HG02852 (cell line): ENCODE data around the gene SLC48A1.
A peak's percentile ranks its signal among the peaks of the same experiment; 100 is the strongest.

Source experiments
- ATAC-seq: cut with Tn5 transposase; IDR thresholded peaks from one replicate; pipeline ENCODE4 v1.9.1; 2021; ENCODE audit warnings: mild to moderate bottlenecking, moderate library complexity; ENCODE audit not compliant: unreplicated experiment

The SLC48A1 gene

DNA sequence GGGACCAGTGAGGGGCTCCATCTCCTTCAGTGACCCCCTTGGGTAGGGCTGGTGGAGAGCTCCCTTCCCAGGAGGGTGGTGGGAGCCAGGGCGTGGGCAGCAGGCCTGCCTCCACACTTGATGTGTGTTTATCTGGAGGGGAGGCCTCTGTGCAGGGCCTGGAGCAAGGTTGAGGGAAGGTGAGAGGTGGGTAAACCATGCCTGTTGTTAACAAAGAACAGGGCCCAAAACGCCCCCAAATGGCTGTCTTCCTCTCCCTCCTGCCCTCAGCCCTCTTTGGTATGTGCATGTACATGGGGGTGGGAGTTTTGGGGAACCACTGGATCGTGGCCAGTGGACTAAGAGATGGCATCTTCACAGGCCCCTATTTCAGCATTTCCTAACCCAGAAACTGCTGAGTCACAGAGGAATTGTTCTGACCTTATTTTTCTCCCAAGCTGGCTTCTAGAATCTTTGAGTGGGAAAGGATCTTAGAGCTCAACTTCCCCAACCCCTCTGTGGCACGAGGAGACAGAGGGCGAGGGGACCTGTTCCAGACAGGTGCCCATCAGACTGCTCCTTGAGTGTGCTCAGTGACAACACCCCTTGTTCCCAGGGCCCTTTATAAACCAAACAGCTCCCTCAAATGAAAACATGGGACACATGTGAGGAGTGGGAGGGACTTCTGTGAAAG, 3.6 kb downstream of the SLC48A1 start:
- ATAC-seq, result no peak

DNA sequence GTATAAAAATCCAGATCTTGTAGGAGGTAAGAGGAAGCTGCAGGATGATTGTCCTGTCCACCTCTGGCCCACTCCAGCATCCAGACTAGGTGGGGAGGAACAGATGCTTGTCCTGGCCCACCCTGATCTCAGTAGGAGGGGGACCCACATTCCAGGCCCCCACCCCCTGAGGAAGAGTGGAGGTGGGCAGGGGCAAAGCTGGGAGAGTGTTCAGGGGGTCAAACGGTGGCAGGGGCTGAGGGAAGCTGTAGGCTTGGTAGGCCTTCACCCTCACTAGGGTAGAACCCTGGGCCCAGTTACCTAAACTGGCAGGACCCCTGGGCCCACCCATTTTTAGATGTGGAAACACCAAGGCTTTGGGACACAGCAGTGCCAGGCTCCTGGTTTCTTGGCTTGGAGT, 4.1 kb downstream of the SLC48A1 start:
- ATAC-seq, result no peak

DNA sequence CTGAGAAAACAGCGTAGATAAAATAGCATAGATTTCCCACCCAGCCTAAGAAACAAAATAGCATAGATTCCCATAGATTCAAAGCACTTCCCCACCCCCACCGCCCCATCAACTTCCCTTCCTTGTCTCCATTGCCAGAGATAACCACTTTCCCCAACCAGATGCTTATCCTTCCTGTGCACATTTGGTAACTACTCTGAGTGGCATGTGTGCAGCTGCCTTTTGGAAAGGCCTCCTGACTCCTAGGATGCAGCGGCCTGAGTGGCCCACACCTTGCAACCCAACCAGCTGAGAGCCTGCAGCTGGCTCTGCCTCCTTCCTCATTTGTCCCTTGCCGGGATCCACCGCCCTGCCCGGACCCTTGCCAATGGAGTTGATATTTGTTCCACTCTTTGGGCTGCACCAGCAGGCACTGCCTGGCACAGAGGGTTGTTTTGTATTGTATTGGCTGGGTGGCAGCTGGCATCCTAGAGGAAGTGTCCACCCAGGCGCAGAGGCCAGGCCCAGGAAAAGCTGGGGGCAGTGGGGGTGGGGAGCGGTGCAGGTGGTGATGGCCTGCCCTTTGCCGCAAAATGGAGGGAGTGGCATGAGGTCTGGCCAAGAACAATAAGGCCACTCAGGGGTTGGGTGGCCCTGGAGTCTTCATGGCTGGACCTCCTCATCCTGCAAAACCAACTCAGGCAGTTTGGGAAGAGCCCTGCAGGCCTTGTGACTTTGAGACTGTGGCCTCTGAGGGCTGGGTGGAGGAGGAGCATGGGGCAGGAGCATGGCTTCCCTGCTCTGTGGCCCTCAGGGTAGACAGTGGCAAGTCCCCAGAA, 4.9 kb downstream of the SLC48A1 start:
- ATAC-seq, result no peak

DNA sequence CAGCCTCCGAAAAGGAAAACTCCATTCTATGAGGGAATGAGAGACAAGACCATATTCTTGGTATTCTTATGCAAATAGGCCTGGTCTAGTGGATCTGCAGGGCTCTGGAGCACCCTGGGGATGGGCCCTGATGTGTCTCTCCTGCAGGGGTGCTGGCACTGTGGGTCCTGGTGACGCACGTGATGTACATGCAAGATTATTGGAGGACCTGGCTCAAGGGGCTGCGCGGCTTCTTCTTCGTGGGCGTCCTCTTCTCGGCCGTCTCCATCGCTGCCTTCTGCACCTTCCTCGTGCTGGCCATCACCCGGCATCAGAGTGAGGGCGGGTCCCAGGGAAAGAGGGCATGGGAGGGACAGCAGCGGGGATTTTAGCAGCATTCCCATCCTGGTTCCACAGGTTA, 5.8 kb downstream of the SLC48A1 start:
- ATAC-seq, result no peak

DNA sequence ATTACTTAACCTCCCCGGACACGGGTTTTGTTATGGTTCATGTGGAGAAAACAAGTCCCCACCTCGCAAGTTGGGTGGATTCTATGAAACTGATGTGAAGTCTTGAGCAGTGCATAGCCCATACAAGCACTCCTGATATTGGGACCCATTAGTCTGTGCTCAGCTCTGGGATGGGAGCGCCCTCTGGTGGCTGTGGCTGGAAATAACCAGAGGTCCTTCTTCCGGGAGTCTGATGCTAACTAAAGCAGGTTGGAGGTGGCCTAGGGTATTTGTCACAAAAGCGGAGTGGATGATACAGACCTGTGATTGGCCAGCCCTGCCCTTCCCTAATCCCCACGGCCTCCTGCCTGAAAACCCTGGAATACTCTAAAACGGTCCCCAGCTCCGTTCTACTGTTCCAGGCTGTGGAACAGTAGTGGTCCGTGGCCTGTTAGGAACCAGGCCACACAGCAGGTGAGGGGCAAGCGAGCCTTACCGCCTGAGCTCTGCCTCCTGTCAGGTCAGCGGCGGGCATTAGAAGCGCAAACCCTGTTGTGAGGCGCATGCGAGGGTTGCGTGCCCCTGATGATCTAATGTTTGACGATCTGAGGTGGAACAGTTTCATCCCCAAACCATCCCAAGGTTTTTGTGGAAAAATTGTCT, 6.4 kb downstream of the SLC48A1 start:
- ATAC-seq, result peak; percentile 87

DNA sequence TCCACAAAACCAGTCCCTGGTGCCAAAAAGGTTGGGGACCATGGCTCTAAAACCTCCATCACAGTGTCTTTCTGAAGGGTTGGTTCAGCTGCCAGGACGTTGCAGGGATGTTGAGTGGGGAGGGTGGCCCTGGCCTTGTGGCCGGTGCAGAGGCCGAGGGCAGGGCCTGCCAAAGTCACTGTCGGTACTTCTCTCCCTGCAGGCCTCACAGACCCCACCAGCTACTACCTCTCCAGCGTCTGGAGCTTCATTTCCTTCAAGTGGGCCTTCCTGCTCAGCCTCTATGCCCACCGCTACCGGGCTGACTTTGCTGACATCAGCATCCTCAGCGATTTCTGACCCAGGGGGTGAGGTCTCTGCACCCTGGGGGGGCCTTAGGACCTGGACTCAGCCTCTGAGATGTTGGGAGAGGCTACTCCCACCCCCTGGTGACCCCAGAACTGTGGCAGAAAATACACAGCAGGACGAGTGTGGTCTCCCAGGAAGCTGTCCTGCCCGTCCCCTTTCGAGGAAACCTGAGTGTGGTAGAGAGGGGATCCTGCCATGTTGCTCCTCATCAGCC, 7.0 kb downstream of the SLC48A1 start:
- no peak for ATAC-seq

DNA sequence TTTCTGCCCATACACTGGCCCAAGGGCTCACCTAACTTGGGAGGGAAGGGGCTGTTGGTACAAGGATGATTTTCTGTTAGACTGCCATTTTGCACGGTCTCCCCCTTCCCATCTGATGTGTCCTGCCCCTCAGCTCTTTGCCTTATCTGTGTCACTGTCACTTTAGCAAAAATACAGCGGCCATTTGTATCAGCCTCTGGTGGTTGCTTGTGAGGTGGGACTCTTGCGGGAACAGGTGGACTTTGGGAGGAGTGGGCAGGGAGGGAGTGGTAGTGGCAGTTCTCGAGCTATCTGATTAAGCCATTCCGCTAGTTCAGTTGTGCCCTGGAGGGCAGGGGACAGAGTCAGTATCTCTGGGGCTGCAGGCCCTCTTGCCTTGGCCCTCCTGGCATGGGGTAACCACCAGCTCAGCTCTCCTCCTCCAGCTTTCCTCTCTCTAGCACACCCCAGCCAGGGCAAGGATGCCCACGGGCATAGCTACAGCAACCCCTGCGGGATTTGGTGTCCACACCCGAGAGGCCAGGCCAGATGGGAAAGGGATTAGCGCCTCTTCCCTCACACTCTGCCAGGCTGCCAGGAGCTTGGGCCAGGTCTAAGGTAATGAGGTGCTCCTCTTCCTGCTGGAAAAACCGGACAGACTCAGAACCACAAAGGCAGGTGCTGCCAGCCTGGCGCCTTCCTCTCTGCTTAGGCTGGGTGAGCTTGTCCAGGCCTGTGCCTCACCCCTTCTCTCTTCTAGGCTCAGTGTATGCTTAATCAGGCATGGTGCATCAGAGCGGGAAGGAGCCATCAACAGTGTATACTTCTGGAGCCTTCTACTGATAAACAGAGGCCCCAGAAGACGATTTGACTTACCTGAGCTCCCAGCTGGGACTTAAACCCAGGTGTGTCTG, 8.7 kb downstream of the SLC48A1 start:
- no peak for ATAC-seq

DNA sequence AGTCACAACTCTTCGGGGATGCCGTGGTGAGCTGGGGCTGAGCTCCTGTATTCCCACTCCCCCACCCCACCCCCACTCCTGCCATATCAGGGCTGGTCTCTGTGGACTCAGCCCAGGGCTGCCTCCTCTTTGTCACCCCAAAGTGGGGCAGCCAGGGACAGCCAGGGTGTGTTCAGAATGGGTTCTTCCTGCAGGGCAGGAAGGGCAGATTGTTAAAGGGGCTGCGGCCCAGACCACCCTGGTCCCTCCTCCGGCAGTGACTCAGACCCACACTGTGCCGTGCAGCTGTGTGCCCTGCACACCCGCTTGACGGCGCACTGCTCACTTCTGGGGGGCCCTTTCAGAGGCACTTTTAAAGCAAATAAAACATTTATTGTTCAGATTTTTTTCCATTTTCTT, 9.3 kb downstream of the SLC48A1 start:
- no peak for ATAC-seq

DNA sequence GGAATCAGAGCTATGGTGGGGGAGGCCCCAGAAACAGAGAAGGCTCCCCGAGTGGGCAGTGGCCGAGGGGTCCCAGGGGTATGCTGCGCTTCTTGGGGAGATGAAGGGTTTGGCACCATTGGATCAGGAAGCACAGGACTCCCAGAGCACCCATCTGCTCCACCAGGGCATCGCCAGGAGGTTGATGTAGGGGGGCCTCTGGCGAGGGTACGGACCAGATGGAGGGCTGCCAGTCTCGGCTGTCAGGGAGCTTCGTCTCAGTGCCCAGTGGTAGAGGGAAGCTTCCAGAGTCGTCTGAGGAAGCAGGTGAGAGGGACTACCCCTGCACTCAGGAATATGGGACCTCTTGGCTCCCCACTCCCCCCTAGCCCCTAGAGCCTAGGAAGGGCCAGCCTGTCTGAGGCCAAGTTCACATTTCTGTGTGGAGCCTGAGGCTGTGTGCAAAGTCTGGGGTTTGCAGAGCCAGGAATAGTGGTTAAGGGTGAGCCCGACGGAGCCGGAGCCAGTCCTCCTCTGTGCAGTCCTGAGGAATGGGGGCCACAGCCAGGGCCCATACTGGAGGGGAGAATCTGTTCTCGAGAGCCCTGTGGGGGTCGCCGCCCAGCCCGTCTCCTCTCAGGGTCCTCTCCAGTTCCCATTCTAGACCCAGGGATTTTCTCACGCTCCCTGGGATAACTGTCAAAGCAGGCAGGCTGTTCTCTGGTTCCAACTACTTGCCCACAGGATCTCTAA, 10.2 kb downstream of the SLC48A1 start:
- ATAC-seq, result no peak

DNA sequence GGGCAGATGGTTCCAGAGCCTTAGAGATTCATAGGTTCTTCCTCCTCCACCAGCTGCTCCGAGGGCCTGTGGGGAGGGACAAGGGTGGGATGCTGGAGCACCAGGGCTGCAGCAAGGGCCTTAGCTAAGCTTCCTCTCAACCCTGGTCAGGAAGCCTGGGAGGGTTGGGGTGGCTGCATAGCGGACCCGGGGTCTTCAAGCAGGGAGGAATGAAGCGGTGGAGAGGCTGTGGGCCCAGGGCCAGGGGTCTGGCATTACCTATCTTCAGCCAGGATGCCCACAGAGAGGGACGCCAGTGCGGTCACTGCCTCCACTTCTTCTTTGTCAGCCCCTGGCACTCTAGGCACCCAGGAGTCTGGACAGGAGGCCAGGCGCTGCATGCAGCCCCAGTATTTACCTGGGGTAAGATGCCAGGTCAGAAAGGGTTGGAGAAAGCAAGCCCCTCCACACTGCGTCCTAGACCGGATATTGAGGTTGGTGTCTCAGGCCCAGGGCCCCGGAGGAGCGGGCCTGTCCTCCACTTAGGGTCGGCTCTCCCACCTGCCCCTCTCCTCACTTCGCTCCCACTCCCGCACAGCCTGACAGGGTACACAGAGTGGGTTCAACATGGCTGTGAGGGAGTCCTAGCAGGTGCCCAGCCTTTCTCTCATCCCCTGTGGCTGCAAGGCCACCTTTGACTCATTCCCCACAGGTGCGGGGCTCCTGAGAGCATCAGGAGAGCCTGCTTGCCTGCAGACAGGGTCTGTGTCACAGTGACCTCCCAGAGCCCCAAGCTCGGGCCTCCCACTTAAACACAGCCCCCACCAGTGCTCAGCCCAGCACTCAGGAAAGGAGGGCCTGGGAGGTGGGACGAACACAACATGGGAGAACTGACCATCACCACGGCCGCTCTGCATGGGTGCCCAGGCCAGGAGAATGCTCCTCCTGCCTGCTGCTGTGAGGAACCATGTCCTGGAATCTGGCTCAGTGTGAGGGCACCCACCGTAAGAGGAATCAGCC, 11.1 kb downstream of the SLC48A1 start:
- ATAC-seq, result no peak

DNA sequence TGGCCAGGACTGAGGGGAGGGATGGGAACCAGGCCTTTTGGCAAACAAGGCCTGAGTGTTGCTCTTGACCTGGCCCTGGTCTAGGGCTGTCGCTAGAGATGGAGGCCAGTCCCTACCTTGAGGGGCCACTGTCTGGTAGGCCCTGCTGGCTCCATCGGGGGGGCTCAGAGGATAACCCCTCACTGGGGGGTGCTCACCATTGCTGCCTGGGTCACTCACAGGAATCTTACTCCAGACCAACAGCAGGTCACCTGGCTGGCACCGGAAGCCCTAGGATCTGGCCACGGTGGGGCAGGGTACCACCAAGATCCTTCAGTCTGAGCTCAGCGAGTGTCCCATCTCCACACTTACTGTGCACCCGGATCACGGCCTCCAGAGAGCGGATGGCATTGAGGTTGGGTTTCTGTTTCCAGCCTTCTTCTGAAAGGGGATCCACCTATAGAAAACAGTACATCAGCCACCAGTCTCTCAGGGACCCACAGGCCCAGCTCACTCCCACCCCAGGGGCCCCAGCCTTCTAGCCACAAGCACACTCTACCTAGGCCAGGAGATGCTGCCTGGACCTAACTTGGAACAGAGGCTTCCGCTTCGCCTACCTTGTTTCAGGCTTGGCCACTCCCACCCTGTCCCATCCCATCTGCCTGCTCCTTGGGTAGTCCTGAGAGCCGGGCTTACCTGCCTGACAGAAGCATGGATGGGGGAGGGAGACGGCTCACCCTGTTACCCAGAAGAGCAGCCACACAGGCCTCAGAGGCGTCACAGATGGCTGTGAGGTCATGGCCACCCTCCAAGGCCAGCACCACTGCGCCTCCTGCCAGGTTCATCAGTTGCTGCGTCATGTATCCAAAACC, 12.2 kb downstream of the SLC48A1 start:
- ATAC-seq, result no peak

DNA sequence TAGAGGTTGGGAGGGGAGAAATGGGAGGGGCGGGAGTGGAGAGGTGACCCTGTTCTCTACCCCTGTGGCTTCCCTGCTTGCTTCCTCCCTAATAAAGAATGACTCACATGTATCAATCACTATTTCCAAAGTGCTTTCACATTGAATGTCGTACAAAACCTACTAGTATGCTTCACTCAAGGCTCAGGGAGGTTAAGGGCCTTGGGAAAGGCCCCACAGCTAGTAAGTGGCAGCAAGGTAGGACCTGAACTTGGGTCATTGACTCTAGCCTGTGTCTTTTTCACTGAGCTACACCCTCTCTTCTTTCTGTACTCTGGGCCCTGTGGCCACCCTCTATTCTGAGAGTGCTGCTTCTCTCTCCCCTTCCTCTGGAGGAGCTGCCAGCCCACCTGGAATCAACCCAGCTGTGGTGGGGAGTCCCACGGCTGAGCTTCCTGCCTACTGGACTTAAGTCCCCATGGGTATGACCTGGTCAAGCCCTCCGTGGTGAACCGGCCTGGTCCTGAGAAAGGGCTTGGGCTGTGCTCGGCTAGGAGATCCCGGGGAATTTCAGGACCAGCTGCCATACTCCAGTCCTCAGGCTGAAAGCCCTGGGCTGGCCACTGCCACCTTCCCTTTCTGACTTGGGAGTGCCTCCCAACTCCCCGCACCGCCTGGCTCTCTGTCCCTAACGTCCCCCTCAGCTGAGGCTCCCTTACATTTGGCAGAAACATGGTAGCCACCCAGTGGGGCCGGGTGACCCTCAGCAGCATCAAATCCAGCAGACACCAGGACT, 13.0 kb downstream of the SLC48A1 start:
- no peak for ATAC-seq

DNA sequence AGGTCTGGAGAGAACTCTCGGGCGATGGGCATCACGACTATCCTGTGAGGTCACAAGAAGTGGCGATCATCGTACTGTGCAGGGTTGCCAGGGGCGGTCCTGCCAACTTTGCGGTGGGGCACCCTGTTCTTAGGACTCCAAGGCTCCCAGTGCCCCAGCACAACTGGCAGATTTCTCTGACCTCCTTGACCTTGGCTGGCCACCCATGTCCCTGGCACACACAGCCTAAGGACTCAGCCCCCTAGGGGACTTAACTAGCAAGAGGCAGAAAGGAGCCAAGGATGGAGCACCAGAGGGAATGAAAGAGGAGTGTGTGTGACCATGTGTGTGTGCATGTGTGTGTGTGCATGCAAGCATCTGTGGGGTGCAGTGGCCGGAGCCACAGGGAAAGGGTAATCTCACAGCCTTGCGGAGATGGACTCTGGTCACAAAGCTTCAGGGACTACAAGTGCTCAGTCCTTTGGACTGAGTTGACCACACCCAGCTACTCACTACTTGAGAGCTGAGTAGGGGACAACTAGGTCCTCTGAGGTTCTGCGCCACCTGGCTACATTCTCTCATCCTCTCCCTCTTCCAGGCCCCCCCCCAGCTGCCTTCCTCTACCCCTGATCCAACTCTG, 13.7 kb downstream of the SLC48A1 start:
- no peak for ATAC-seq

DNA sequence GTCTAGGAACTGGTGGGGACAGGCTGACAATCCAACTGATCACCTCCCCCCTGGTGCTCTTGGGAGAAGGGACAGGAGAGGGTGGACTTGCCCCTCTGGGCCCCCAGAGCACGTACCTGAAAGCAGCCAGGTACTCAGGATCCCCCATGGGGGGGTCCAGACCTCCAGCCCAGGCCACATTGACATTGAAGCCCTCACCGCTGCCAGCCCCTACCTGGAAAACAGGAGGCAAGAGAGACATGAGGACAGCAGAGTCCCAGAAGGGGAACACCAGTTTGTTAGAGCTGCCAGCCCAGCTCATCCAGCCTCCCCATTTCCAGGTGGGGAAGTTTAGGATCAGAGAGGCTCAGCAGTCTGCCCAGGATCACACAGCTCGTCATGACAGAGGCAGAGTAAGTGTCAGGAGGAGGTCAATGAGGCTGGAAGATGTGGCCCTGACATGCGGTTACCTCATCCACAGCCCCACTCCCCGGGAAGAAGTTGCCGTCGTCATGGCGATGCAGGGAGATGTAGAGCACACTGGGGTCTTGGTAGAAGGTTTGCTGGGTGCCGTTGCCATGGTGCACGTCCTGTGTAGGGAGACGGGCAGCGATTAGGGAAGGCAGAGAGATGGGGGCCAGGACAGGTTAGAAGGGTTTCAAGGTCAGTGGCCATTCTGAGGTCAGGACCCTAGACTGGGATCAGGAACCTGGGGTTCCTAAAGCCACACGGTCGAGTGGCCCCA, 14.7 kb downstream of the SLC48A1 start:
- no peak for ATAC-seq

DNA sequence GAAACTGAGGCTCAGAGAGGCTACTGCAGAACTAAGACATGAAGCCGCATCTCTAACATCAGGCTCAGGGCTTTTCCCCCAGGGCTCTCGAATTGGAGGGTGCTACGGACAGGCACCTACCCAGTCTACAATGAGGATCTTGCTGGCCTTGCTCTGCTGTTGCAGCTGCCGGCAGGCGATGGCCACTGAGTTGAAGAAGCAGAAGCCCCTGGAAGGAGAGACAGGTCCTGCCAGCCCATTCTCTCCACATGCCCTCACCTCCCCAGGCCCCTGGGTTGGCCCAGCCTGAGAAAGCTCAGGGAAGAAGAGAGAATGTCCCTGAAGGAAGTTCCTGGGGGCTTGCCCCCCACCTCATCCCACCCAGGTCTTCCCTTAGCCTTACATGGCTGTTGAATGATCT, 16.1 kb downstream of the SLC48A1 start:
- ATAC-seq, result no peak
